IPS-NIHi7 (cell line): ENCODE measurements around the gene GOLGA8R.
"Not testable (repeated sequence)": the region's sequence is repeated elsewhere in the genome, so short reads cannot be mapped to it uniquely, and the experiment has no call there.

ENCODE experiments used
- DNase-seq: peaks from one replicate; pipeline ENCODE4 v3.0.0; 2012; ENCODE audit warnings: mixed read lengths; ENCODE audit errors: extremely low spot score

GOLGA8R gene, protein sequence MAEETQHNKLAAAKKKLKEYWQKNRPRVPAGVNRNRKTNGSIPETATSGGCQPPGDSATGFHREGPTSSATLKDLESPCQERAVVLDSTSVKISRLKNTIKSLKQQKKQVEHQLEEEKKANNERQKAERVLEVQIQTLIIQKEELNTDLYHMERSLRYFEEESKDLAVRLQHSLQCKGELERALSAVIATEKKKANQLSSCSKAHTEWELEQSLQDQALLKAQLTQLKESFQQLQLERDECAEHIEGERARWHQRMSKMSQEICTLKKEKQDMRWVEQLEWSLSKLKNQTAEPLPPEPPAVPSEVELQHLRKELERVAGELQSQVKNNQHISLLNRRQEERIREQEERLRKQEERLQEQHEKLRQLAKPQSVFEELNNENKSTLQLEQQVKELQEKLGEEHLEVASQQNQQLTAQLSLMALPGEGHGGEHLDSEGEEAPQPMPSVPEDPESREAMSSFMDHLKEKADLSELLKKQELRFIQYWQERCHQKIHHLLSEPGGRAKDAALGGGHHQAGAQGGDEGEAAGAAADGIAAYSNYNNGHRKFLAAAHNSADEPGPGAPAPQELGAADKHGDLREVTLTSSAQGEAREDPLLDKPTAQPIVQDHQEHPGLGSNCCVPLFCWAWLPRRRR

DNA sequence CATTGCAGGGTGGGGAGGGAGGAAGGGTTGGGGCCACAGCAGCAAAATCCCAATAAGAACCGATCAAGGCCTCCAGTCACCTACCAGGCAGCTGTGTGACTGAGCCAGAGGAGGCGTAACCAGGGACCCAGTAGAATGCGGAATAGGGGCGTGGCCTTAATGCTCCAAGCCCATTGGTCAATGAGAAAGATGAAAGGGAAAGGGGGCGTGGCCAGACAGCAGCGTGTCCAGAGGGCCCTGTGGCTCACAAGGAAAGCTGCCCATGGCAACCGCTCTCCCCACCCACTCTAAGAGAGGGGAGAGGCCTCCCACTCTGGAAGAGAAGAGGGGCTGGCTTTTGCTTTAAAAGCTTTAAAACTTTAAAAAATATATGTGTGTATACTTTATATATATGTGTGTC is at the start of gene GOLGA8R:
GOLGA8R (minus strand) TSS at position 101 of the 400 bp plus-strand sequence; CDS start at position 3, 98 bp downstream.
- DNase-seq, result not testable (repeated sequence)

- not testable (repeated sequence) for DNase-seq
Observed at GRCh38 chr15:30463849-30464248, 49.8 kb upstream of the GOLGA8R start.

DNA sequence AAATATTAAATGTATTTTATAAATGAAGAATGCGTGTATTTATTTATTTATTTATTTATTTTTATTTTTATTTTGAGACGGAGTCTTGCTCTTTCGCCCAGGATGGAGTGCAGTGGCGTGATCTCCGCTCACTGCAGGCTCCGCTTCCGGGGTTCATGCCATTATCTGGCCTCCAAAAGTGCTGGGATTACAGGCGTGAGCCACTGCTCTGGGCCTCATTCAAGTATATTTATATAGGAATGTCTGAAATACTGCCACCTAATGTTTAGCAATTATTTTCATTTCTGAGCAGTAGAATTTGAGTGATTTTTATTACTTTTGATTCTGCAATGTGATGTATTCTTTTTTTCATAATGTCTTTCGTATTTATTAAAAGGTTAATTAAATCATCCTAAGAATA is 48.1 kb upstream of the GOLGA8R start:
- DNase-seq, result not testable (repeated sequence)

GRCh38 chr15:30452702-30453101 is 38.6 kb upstream of the GOLGA8R start:
- not testable (repeated sequence) for DNase-seq

DNA sequence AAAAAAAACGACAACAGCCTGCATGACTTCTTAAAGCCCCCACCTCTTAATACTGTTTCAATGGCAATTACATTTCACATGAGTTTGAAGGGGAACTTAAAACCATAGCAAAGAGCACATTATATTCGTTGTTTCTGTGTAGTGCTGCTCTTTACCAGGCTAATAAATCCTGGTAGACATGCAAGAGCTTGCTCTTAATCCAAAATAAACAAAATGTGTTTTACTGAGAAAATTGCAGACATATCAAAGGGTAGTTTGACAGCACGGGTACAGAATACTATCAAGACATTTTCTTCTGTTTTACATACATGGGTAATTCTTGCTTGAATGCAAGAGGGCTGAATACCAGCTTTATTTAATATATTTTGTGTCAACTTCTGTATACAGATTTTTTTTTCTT is 24.3 kb upstream of the GOLGA8R start:
- DNase-seq, result not testable (repeated sequence)

GRCh38 chr15:30435878-30436277 is 21.8 kb upstream of the GOLGA8R start:
- not testable (repeated sequence) for DNase-seq

- DNase-seq, result not testable (repeated sequence)
Observed at GRCh38 chr15:30420723-30421122, 6.7 kb upstream of the GOLGA8R start.

DNA sequence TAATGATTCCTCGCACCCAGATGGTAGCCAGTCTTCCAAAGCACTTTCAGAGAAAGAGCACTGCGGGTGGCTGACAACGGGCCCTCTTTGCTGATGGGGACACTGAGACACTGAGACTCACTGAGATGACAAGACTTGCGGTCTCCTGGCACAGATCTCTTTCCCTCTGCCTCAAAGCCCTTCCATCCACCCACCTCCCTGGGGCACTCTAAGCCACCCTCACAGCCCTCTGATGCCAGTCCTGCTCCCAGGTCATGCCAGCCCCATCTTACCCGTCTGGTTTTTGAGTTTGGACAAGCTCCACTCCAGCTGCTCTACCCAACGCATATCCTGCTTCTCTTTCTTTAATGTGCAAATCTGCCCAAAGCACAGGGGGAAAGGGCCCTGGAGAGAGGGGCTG is 6.4 kb downstream of the GOLGA8R start:
- not testable (repeated sequence) for DNase-seq

- DNase-seq, result not testable (repeated sequence)
Observed at GRCh38 chr15:30398988-30399387, 15.1 kb downstream of the GOLGA8R start.

DNA sequence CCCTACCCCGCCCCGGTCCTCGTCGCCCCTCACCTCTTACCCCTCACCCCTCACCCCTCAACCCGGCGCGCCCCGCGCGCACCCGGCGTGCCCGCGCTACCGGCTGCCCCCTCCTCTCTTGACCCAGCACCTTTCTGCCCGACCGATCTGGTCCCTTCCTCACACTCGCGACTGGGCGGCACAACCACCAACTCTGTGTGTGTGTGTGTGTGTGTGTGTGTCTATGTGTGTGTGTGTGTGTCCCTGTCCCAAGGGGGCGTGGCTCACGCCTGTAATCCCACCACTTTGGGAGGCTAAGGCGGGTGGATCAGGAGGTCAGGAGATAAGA is 20.4 kb downstream of the GOLGA8R start:
- not testable (repeated sequence) for DNase-seq

GRCh38 chr15:30392766-30393663 is 21.0 kb downstream of the GOLGA8R start, which contains the start of gene CHRFAM7A:
Gene CHRFAM7A, minus strand, starts transcription at chr15:30393540. Its CDS starts 10,189 bp downstream, at chr15:30383351.
- DNase-seq, result not testable (repeated sequence)

DNA sequence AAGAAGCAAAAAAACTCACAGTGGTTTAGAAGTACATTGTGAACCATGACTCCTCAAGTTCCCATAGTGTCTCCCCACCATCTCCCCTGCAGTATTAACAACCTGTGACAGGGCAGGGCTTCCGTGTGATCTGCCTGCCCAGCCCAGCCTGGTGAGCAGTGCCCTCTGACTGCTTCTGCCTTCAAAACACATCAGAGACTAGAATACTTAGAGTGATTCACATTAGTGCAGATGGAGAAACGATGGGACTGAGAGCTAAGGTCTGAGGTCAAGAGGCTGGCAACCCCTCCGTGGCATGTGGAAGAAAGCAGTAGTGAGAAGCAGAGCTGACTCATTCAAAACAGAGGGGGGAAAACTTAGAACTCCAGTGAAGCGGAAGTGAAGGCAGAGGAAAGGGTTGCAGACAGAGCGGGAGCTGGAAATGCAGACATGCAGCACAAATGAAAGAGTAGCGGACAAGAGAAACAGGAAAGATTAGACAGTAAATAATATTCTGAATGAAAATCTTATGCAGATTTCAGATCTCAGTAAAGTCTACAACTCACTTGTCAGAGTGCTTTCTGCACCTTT is 27.7 kb downstream of the GOLGA8R start:
- DNase-seq, result not testable (repeated sequence)

GRCh38 chr15:30377082-30377413 is 37.0 kb downstream of the GOLGA8R start:
- not testable (repeated sequence) for DNase-seq

DNA sequence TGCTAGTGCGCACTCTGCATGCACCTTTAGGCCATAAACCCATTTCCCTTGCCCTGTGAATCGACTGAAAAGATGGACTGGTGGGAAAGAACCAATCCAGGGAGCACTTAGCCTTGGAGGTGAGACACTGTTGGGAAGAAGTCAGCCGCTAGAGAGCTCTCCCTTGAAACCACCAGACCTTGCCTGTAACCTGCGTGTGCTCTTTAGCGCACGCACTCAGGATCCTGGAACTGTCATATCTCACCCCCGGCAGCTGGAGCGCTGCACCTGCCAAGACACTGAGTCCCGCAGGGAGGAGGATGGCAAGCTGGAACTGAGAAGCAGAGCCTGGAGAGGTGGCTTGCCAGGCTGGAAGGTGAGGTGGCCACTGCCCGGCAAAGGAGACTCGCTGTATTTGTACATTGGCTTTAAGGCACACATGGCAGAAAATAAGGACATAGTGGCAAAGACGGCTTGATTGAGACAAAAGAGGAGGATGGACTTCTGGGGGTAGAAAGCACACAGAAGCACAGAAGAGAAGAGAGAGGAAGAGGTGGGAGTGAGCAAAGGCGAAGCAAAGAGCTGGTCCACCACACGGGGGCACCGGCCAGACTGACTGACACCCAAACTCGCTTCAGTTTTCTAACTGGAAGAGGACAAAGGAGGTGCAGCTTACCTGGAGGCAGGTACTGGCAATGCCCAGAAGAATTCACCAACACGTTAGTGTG is 37.5 kb downstream of the GOLGA8R start:
- DNase-seq, result not testable (repeated sequence)

- not testable (repeated sequence) for DNase-seq
Observed at GRCh38 chr15:30375872-30376271, 38.2 kb downstream of the GOLGA8R start.

- not testable (repeated sequence) for DNase-seq
Observed at GRCh38 chr15:30374862-30375261, 39.2 kb downstream of the GOLGA8R start.

- DNase-seq, result not testable (repeated sequence)
Observed at GRCh38 chr15:30368271-30368670, 45.8 kb downstream of the GOLGA8R start.

- DNase-seq, result not testable (repeated sequence)
Observed at GRCh38 chr15:30367246-30367645, 46.8 kb downstream of the GOLGA8R start.

- DNase-seq, result not testable (repeated sequence)
Observed at GRCh38 chr15:30361404-30361803, 52.7 kb downstream of the GOLGA8R start.

- DNase-seq, result not testable (repeated sequence)
Observed at GRCh38 chr15:30360990-30361389, 53.1 kb downstream of the GOLGA8R start.

DNA sequence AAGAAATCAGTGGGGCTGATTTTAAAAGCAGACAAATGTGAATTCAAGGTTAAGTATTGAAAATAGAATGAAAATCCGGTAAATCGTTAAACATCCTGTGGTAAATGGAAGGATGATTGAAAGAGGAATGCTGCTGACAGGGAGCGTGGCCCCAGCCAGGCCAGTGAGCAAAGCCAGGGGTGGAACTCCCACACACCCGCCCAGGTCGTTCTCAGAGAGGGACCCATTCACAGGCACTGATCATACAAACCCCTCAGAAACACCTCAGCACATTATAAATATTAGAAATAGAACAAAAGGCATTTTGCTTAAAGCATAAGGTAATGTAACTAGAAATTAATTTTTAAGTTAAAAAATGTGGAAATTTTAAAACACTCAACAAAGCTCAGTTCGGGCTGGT is 59.0 kb downstream of the GOLGA8R start:
- not testable (repeated sequence) for DNase-seq
